GM23338 (cell line): Measurements from ENCODE around the gene PRPF40B. TPM values are rescaled to one million over a fixed set of nuclear protein-coding genes. Genes with fewer than 3 reads are reported as not detected.

Experiments used
- ATAC-seq: fragments of 200-7000 bp; cut with Tn5 transposase; 3 replicates; pipeline ENCODE4 v1.9.1; 2020
- DNase-seq: peaks from one replicate; pipeline ENCODE4 v3.0.0-alpha.2; 2015; ENCODE audit warnings: low spot score
- H2AFZ ChIP-seq: fragments of 200-600 bp; sonication (generic); 2 replicates; pipeline ENCODE4 v1.8.0; 2016; ENCODE audit warnings: antibody characterized with exemption, mild to moderate bottlenecking, moderate library complexity
- H3F3A ChIP-seq: fragments of 200-600 bp; sonication (generic); replicated peaks from 2 replicates; pipeline ENCODE4 v1.8.0; 2017; ENCODE audit warnings: antibody characterized with exemption, mixed run types, low read depth
- H3K27ac ChIP-seq: fragments of 200-600 bp; sonication (generic); 2 replicates; pipeline ENCODE4 v1.6.1; 2016; ENCODE audit warnings: low read depth
- H3K27me3 ChIP-seq: fragments of 200-600 bp; sonication (generic); 2 replicates; pipeline ENCODE4 v1.8.0; 2016; ENCODE audit warnings: mild to moderate bottlenecking, mixed run types, moderate library complexity; ENCODE audit not compliant: insufficient read depth
- H3K36me3 ChIP-seq: fragments of 200-600 bp; sonication (generic); 2 replicates; pipeline ENCODE4 v1.8.0; 2016; ENCODE audit warnings: mild to moderate bottlenecking; ENCODE audit not compliant: insufficient read depth
- H3K4me1 ChIP-seq: fragments of 200-600 bp; sonication (generic); 2 replicates; pipeline ENCODE4 v1.8.0; 2016; ENCODE audit warnings: mild to moderate bottlenecking, moderate library complexity; ENCODE audit not compliant: insufficient read depth
- H3K4me2 ChIP-seq: fragments of 200-600 bp; sonication (generic); 2 replicates; pipeline ENCODE4 v1.7.1; 2017; ENCODE audit warnings: mixed run types
- H3K4me3 ChIP-seq: fragments of 200-600 bp; sonication (generic); 2 replicates; pipeline ENCODE4 v1.6.1; 2016; ENCODE audit warnings: mixed run types
- H3K79me2 ChIP-seq: fragments of 200-600 bp; sonication (generic); replicated peaks from 2 replicates; pipeline ENCODE4 v1.8.0; 2017; ENCODE audit warnings: mild to moderate bottlenecking; ENCODE audit not compliant: insufficient read depth
- H3K9me2 ChIP-seq: fragments of 200-600 bp; sonication (generic); 2 replicates; pipeline ENCODE4 v1.8.0; 2017; ENCODE audit not compliant: insufficient read depth
- H4K20me1 ChIP-seq: fragments of 200-600 bp; sonication (generic); replicated peaks from 2 replicates; pipeline ENCODE4 v1.8.0; 2017; ENCODE audit warnings: mild to moderate bottlenecking; ENCODE audit not compliant: insufficient read depth
- H3K27ac Mint-ChIP-seq: 2 replicates; pipeline ENCODE4 v1.8.0; 2020; ENCODE audit warnings: inconsistent platforms, mild to moderate bottlenecking, moderate library complexity, mixed read lengths
- H3K27me3 Mint-ChIP-seq: 3 replicates; pipeline ENCODE4 v1.8.0; 2022; ENCODE audit warnings: low read depth, mild to moderate bottlenecking, moderate library complexity, mixed read lengths, inconsistent platforms; ENCODE audit not compliant: insufficient read depth, poor library complexity
- H3K36me3 Mint-ChIP-seq: 3 replicates; pipeline ENCODE4 v1.8.0; 2021; ENCODE audit warnings: low read depth, mild to moderate bottlenecking, inconsistent platforms, moderate library complexity, mixed read lengths
- H3K4me1 Mint-ChIP-seq: 3 replicates; pipeline ENCODE4 v1.8.0; 2020; ENCODE audit warnings: mild to moderate bottlenecking, inconsistent platforms, mixed read lengths
- H3K4me3 Mint-ChIP-seq: 3 replicates; pipeline ENCODE4 v1.8.0; 2021; ENCODE audit warnings: moderate library complexity, mild to moderate bottlenecking, inconsistent platforms, mixed read lengths
- H3K9me3 Mint-ChIP-seq: 3 replicates; pipeline ENCODE4 v1.8.0; 2020; ENCODE audit warnings: moderate library complexity, mild to moderate bottlenecking, inconsistent platforms, mixed read lengths
- CTCF ChIP-seq, 2 experiments: fragments of 200-600 bp in 1 of 2; sonication (generic) in 1 of 2; conservative IDR thresholded peaks; 2 replicates each; pipeline versions ENCODE4 v1.5.1 to v1.6.1; 2016 to 2017; ENCODE audit warnings: antibody characterized with exemption in 2 of 2, low read depth in 2 of 2, mild to moderate bottlenecking in 2 of 2, moderate library complexity in 1 of 2
- EZH2 ChIP-seq: fragments of 200-600 bp; sonication (generic); IDR thresholded peaks from one replicate; pipeline ENCODE4 v1.8.0; 2017; ENCODE audit warnings: antibody characterized with exemption, mild to moderate bottlenecking, low read depth; ENCODE audit not compliant: unreplicated experiment
- EZH2phosphoT487 ChIP-seq: fragments of 200-600 bp; sonication (generic); IDR thresholded peaks from one replicate; pipeline ENCODE4 v1.8.1; 2018; ENCODE audit warnings: antibody characterized with exemption; ENCODE audit not compliant: unreplicated experiment
- NANOG ChIP-seq: IDR thresholded peaks from 2 replicates; pipeline ENCODE4 v1.6.1; 2016; ENCODE audit warnings: antibody characterized with exemption, borderline replicate concordance
- POLR2AphosphoS5 ChIP-seq: IDR thresholded peaks from 2 replicates; pipeline ENCODE4 v1.6.1; 2016; ENCODE audit warnings: antibody characterized with exemption, low read depth
- REST ChIP-seq: IDR thresholded peaks from one replicate; pipeline ENCODE4 v1.6.1; 2018; ENCODE audit warnings: antibody characterized with exemption; ENCODE audit not compliant: unreplicated experiment
- STAT1 ChIP-seq: IDR thresholded peaks from one replicate; pipeline ENCODE4 v1.6.1; 2016; ENCODE audit warnings: antibody characterized with exemption; ENCODE audit not compliant: unreplicated experiment
- ZNF331 ChIP-seq: fragments of 250-450 bp; sonication (Bioruptor Pico); IDR thresholded peaks from 2 replicates; pipeline ENCODE4 v1.5.0; 2020; ENCODE audit warnings: low read depth, mild to moderate bottlenecking, moderate library complexity
- ZNF462 ChIP-seq: fragments of 250-450 bp; sonication (Bioruptor Pico); IDR thresholded peaks from 2 replicates; pipeline ENCODE4 v1.5.0; 2020; ENCODE audit warnings: mild to moderate bottlenecking, moderate library complexity
- polyA plus RNA-seq: library from polyadenylated mRNA; unstranded; fragments of >200 nt; fragmentation: Nextera tagmentation; extraction: Ambion mirVana; gene quantifications from 2 replicates; pipeline ENCODE4 v1.2.1, GENCODE V29; 2016
- total RNA-seq: library from RNA; depleted of rRNA; stranded (reverse); fragments of >200 nt; shearing (Covaris generic); gene quantifications from 2 replicates; pipeline ENCODE4 v1.2.3, GENCODE V29; 2014

PRPF40B gene
- total and polyA plus RNA-seq, 2 experiments from 2014 or later, result 17.9 to 19.0 TPM

GRCh38 chr12:49675137-49675536 is 51.8 kb downstream of the PRPF40B start:
- no peak overlapping the region for H2AFZ ChIP-seq
- ATAC-seq (peak; percentile 8; the same call in 2 of the 3 replicates), DNase-seq (peak; percentile 21)
- Mint-ChIP-seq H3K27me3 (peaks cover 9% of the 10 kb centered on the region), H3K4me3 (no peak overlapping the region; the same call in 2 of the 3 replicates), H3K4me1 (peaks cover 42% of the 10 kb centered on the region), H3K36me3 (no peaks in the 10 kb centered on the region; the same call in 2 of the 3 replicates), H3K27ac (no peak overlapping the region), H3K9me3 (no peaks in the 10 kb centered on the region)
- no peaks in the 10 kb centered on the region for H3K9me2 ChIP-seq
- no peaks in the 10 kb centered on the region for H3K27me3 ChIP-seq
- H3K27ac ChIP-seq, result no peak overlapping the region
- peaks cover 21% of the 10 kb centered on the region for H3K4me1 ChIP-seq
- H3K4me3 ChIP-seq, result no peak overlapping the region
- TF ChIP-seq CTCF (conservative IDR thresholded peaks at IDR 0.05; ENCODE audit: low read depth in 2 of 2), result no peak
- peaks cover 13% of the 10 kb centered on the region; the same call in 1 of the 2 replicates for H4K20me1 ChIP-seq
- H3F3A ChIP-seq, result no peaks in the 10 kb centered on the region
- peaks cover 86% of the 10 kb centered on the region for H3K79me2 ChIP-seq
- H3K4me2 ChIP-seq, result no peak overlapping the region
- H3K36me3 ChIP-seq, result no peaks in the 10 kb centered on the region

- Histone ChIP-seq H3K27ac (no peak overlapping the region), H4K20me1 (peaks cover 13% of the 10 kb centered on the region), H3K79me2 (peaks cover 91% of the 10 kb centered on the region), H2AFZ (no peak overlapping the region), H3K4me3 (no peak overlapping the region), H3K4me2 (no peak overlapping the region), H3K4me1 (peaks cover 10% of the 10 kb centered on the region; the same call in 1 of the 2 replicates), H3K27me3 (no peaks in the 10 kb centered on the region), H3K36me3 (no peaks in the 10 kb centered on the region), H3F3A (no peaks in the 10 kb centered on the region), H3K9me2 (no peaks in the 10 kb centered on the region)
- Mint-ChIP-seq H3K36me3 (no peaks in the 10 kb centered on the region; the same call in 2 of the 3 replicates), H3K9me3 (no peaks in the 10 kb centered on the region), H3K27ac (no peak overlapping the region), H3K4me3 (no peak overlapping the region), H3K27me3 (peaks cover under 1% of the 10 kb centered on the region), H3K4me1 (peaks cover 21% of the 10 kb centered on the region)
- ATAC-seq (no peak), DNase-seq (no peak)
- TF ChIP-seq ZNF462 (no peak), EZH2phosphoT487 (no peak), ZNF331 (CRISPR knock-in tag) (no peak), EZH2 (no peak), NANOG (no peak), STAT1 (no peak), REST (no peak), POLR2AphosphoS5 (no peak)
Measured at GRCh38 chr12:49678711-49679110, 55.4 kb downstream of the PRPF40B start.
